H1 (cell line): Measurements from ENCODE around the gene RNF215. TPM values are rescaled to one million over a fixed set of nuclear protein-coding genes. Genes with fewer than 3 reads are reported as not detected.
A peak's percentile ranks its signal among the peaks of the same experiment; 100 is the strongest.

Experiments
- CTCF ChIA-PET: fragments of 300-600 bp; sonication (Branson Sonifier 250); formaldehyde crosslinking; loops from one replicate; lab custom pipeline; 2021; ENCODE audit not compliant: partially characterized antibody; lab: Charles Lee
- POLR2A ChIA-PET: fragments of 300-600 bp; sonication (Branson Sonifier 250); formaldehyde crosslinking; loops from one replicate; lab custom pipeline; 2021; ENCODE audit warnings: inconsistent platforms; ENCODE audit not compliant: partially characterized antibody; lab: Charles Lee
- DNase-seq, 2 experiments: peaks; one replicate each; pipeline versions ENCODE4 v3.0.0 to v3.0.0-alpha.2; 2010 to 2022; ENCODE audit warnings: low spot score in 2 of 2, low read depth in 1 of 2, mixed read lengths in 1 of 2
- FAIRE-seq: peaks from 2 replicates; lab custom pipeline; 2011; peaks lifted over from hg19 to GRCh38; lab: Jason Lieb, UNC
- H2AFZ ChIP-seq: 2 replicates; pipeline ENCODE4 v1.8.1; 2012; ENCODE audit warnings: low read length, inconsistent platforms
- H2AK5ac ChIP-seq: 2 replicates; pipeline ENCODE4 v1.6.1; 2013; ENCODE audit warnings: low read depth, low read length
- H2BK120ac ChIP-seq: replicated peaks from 2 replicates; pipeline ENCODE3; 2013; ENCODE audit warnings: low read depth, low read length, inconsistent platforms
- H2BK12ac ChIP-seq: 2 replicates; pipeline ENCODE4 v1.6.1; 2013; ENCODE audit warnings: low read depth, low read length
- H2BK15ac ChIP-seq: 2 replicates; pipeline ENCODE4 v1.6.1; 2013; ENCODE audit warnings: low read length
- H2BK20ac ChIP-seq: 2 replicates; pipeline ENCODE4 v1.6.1; 2013; ENCODE audit warnings: low read length
- H2BK5ac ChIP-seq: 2 replicates; pipeline ENCODE4 v1.6.1; 2013; ENCODE audit warnings: low read depth, low read length
- H3K14ac ChIP-seq: 2 replicates; pipeline ENCODE4 v1.6.1; 2013; ENCODE audit warnings: inconsistent platforms; ENCODE audit not compliant: insufficient read length
- H3K18ac ChIP-seq: 2 replicates; pipeline ENCODE4 v1.6.1; 2013; ENCODE audit warnings: low read length; ENCODE audit errors: extremely low read depth
- H3K23ac ChIP-seq: 2 replicates; pipeline ENCODE4 v1.6.1; 2013; ENCODE audit warnings: inconsistent platforms; ENCODE audit not compliant: insufficient read length
- H3K23me2 ChIP-seq: 2 replicates; pipeline ENCODE4 v1.6.1; 2013; ENCODE audit warnings: low read depth, low read length
- H3K27ac ChIP-seq: 2 replicates; pipeline ENCODE4 v1.6.1; 2011; ENCODE audit warnings: low read depth, low read length, inconsistent platforms
- H3K27me3 ChIP-seq, 4 experiments: replicated peaks in 1 of 4; 1 replicate in 1 of 4; 2 replicates in 3 of 4; pipeline versions ENCODE4 v1.6.1 to v1.8.1; 2011 to 2013; ENCODE audit warnings: low read length in 3 of 4, mild to moderate bottlenecking in 3 of 4, inconsistent platforms in 2 of 4, mixed read lengths in 2 of 4, moderate library complexity in 1 of 4; ENCODE audit not compliant: control insufficient read depth in 3 of 4, insufficient read depth in 3 of 4; ENCODE audit errors: extremely low read depth in 1 of 4
- H3K36me3 ChIP-seq, 4 experiments: 2 replicates each; pipeline versions ENCODE4 v1.6.1 to v1.8.1; 2011 to 2013; ENCODE audit warnings: mild to moderate bottlenecking in 4 of 4, low read length in 3 of 4, moderate library complexity in 2 of 4, control low read depth in 1 of 4, inconsistent platforms in 1 of 4; ENCODE audit not compliant: insufficient read depth in 4 of 4, control insufficient read depth in 2 of 4
- H3K4ac ChIP-seq: replicated peaks from 2 replicates; pipeline ENCODE3; 2013; ENCODE audit warnings: low read length, low read depth, mixed read lengths, inconsistent platforms; ENCODE audit not compliant: insufficient read length
- H3K4me1 ChIP-seq, 4 experiments: replicated peaks in 1 of 4; 1 replicate in 1 of 4; 2 replicates in 3 of 4; pipeline versions ENCODE4 v1.6.1 to v1.8.1; 2011 to 2013; ENCODE audit warnings: low read length in 3 of 4, inconsistent platforms in 2 of 4, mixed read lengths in 1 of 4; ENCODE audit not compliant: insufficient read depth in 4 of 4, control insufficient read depth in 3 of 4
- H3K4me2 ChIP-seq, 2 experiments: 2 replicates each; pipeline versions ENCODE4 v1.6.1 to v1.8.1; 2011 to 2013; ENCODE audit warnings: low read depth in 2 of 2, low read length in 2 of 2, control low read depth in 1 of 2, inconsistent platforms in 1 of 2, mild to moderate bottlenecking in 1 of 2; ENCODE audit not compliant: insufficient read depth in 1 of 2
- H3K4me3 ChIP-seq, 4 experiments: fragments of 200-600, 300-600 bp in 1 of 4; sonication (generic), shearing (Covaris generic), sonication (Bioruptor Twin) in 1 of 4; 2 replicates each; pipeline versions ENCODE4 v1.5.1 to v1.8.1; 2011 to 2016; ENCODE audit warnings: low read length in 4 of 4, low read depth in 3 of 4, control low read depth in 2 of 4, inconsistent platforms in 2 of 4, mild to moderate bottlenecking in 2 of 4, mixed read lengths in 1 of 4, moderate library complexity in 1 of 4; ENCODE audit not compliant: insufficient read depth in 2 of 4; ENCODE audit errors: extremely low read depth in 1 of 4
- H3K56ac ChIP-seq: replicated peaks from 2 replicates; pipeline ENCODE3; 2013; ENCODE audit warnings: low read depth, mild to moderate bottlenecking, mixed read lengths, low read length, inconsistent platforms; ENCODE audit not compliant: insufficient read length
- H3K79me1 ChIP-seq: 2 replicates; pipeline ENCODE4 v1.6.1; 2013; ENCODE audit warnings: low read depth, low read length, control low read depth
- H3K79me2 ChIP-seq, 2 experiments: 2 replicates each; pipeline versions ENCODE4 v1.6.1 to v1.8.1; 2012 to 2013; ENCODE audit warnings: low read length in 2 of 2, mild to moderate bottlenecking in 2 of 2, inconsistent platforms in 1 of 2; ENCODE audit not compliant: insufficient read depth in 2 of 2, control insufficient read depth in 1 of 2
- H3K9ac ChIP-seq, 4 experiments: replicated peaks in 1 of 4; 1 replicate in 1 of 4; 2 replicates in 3 of 4; pipeline versions ENCODE4 v1.6.1 to v1.8.1; 2011 to 2013; ENCODE audit warnings: low read depth in 3 of 4, low read length in 3 of 4, control low read depth in 2 of 4, mild to moderate bottlenecking in 2 of 4, moderate library complexity in 2 of 4, inconsistent platforms in 1 of 4; ENCODE audit errors: extremely low read depth in 1 of 4
- H3K9me3 ChIP-seq, 2 experiments: 2 replicates each; pipeline versions ENCODE4 v1.6.1 to v1.8.1; 2012 to 2013; ENCODE audit warnings: mild to moderate bottlenecking in 2 of 2, moderate library complexity in 2 of 2, control low read depth in 1 of 2, inconsistent platforms in 1 of 2, low read depth in 1 of 2, low read length in 1 of 2, mixed read lengths in 1 of 2; ENCODE audit not compliant: insufficient read depth in 2 of 2
- H4K20me1 ChIP-seq, 2 experiments: replicated peaks in 1 of 2; 2 replicates each; pipeline versions ENCODE3 to v1.8.1; 2011 to 2013; ENCODE audit warnings: inconsistent platforms in 2 of 2, low read length in 2 of 2, mild to moderate bottlenecking in 1 of 2; ENCODE audit not compliant: insufficient read depth in 2 of 2, control insufficient read depth in 1 of 2
- H4K5ac ChIP-seq: 2 replicates; pipeline ENCODE4 v1.6.1; 2013; ENCODE audit warnings: low read length, low read depth, mixed read lengths, inconsistent platforms; ENCODE audit not compliant: insufficient read length
- H4K8ac ChIP-seq: 2 replicates; pipeline ENCODE4 v1.8.0; 2013; ENCODE audit warnings: mild to moderate bottlenecking, moderate library complexity, low read length, inconsistent platforms; ENCODE audit not compliant: insufficient read depth; ENCODE audit errors: extremely low read depth
- H4K91ac ChIP-seq: replicated peaks from 2 replicates; pipeline ENCODE3; 2013; ENCODE audit warnings: low read length, mixed read lengths, inconsistent platforms; ENCODE audit not compliant: insufficient read length
- CREB1 ChIP-seq: IDR thresholded peaks from 2 replicates; pipeline ENCODE4 v1.6.1; 2012; ENCODE audit warnings: inconsistent platforms
- POLR2AphosphoS5 ChIP-seq: IDR thresholded peaks from 2 replicates; pipeline ENCODE4 v1.6.1; 2011; ENCODE audit warnings: low read depth, low read length
- POU5F1 ChIP-seq: IDR thresholded peaks from 2 replicates; pipeline ENCODE4 v1.6.1; 2011; ENCODE audit warnings: low read depth, mild to moderate bottlenecking, low read length, moderate library complexity
- SUZ12 ChIP-seq: fragments of 200-600 bp; sonication (generic); IDR thresholded peaks from 2 replicates; pipeline ENCODE4 v1.6.1; 2012; ENCODE audit warnings: mild to moderate bottlenecking, inconsistent platforms, low read length, moderate library complexity, mixed read lengths
- ZNF274 ChIP-seq: IDR thresholded peaks from 2 replicates; pipeline ENCODE4 v1.7.0; 2012; ENCODE audit warnings: low read length, borderline replicate concordance; ENCODE audit errors: extremely low read depth
- WGBS, 2 experiments: shearing (Covaris generic) in 1 of 2; methylation state at CpG; one replicate each; pipeline versions ENCODE4 v1.1.6 to v1.1.7; 2013 to 2015; ENCODE audit warnings: low lambda C conversion rate in 2 of 2, mixed read lengths in 2 of 2, inconsistent platforms in 1 of 2, low coverage in 1 of 2, missing lambda C conversion rate in 1 of 2; ENCODE audit not compliant: insufficient replicate concordance in 2 of 2, insufficient coverage in 1 of 2, insufficient read length in 1 of 2; ENCODE audit errors: extremely low coverage in 1 of 2, missing lambda C conversion rate in 1 of 2; 5-methylcytosine and 5-hydroxymethylcytosine counted together
- polyA plus RNA-seq, 7 experiments: library from polyadenylated mRNA; depleted of rRNA in 3 of 7; stranded (reverse) in 5 of 7; unstranded in 2 of 7; fragments of >200 nt in 5 of 7; fragments of 200-250 nt in 2 of 7; gene quantifications; 1 replicate in 5 of 7; 2 replicates in 1 of 7; 4 replicates in 1 of 7; pipeline versions ENCODE4 v1.2.1 to v1.2.3, GENCODE V29; 2011 to 2013; ENCODE audit warnings: missing spikeins in 2 of 7, mixed read lengths in 2 of 7
- total RNA-seq: library from RNA; stranded (reverse); fragmentation: NEBNext Ultra II Directional; extraction: Animal tissue kit (Norgen Biotek cat#: 25700); gene quantifications from 2 replicates; pipeline ENCODE4 v1.2.1, GENCODE V29; 2021

The RNF215 gene
- total and polyA plus RNA-seq, 2 of the 8 experiments (the other 6 are each of a cell fraction or from before 2014, with no cell fraction given): 13.1 to 19.0 TPM

DNA sequence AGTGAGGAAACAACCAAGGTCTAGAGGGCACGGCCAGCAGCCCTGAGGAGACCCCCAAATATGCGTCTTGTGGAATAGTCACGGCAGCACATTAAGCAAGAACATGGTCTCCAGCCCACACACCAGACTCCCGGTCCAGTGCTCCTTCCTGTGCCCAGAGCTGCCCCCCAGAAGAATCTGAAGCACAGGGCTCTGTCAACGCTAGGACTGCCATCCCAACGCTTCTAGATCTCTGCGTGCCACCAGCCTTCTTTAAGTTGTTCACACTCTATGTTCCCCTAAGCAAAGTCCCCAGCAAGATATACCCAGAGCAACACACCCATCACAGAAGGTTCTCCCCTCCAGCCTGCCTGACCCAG is 6.1 kb upstream of the RNF215 start:
- ChIA-PET POLR2A (interaction anchor here (1.2 to 1.3 kb wide), 3 partner anchors 9 to 31 kb away, joined by 3 to 4 read pairs (median 3); no protein-coding TSS in a partner anchor), CTCF (interaction anchor here (1.2 to 12.0 kb wide), 2 partner anchors 9 to 34 kb away, joined by 4 to 164 read pairs; partner anchors contain the start of gene MTFP1)
- H3K23ac ChIP-seq: no peak overlapping the region
- 76% methylated on average over 7 of the region's 7 CpGs; no CpG with 5 or more reads in 1 of the 2 experiments for WGBS, 2 experiments
- no peak overlapping the region for H2BK120ac ChIP-seq
- H3K4ac ChIP-seq: no peak overlapping the region
- H4K20me1 ChIP-seq: peaks cover 0 to 2% of the 10 kb centered on the region in 2 experiments
- no peak overlapping the region for H3K27ac ChIP-seq
- H2BK20ac ChIP-seq: 0 out of 2 replicates have a peak overlapping the region, but pooled peaks have one; percentile 56
- H4K8ac ChIP-seq: peak overlapping the region; percentile 28; the same call in 1 of the 2 replicates
- H3K36me3 ChIP-seq: no peaks in the 10 kb centered on the region
- 0 out of 2 replicates have a peak overlapping the region, but pooled peaks have one; percentile 66 for H2BK5ac ChIP-seq
- H3K4me3 ChIP-seq: no peak overlapping the region
- peak overlapping the region; percentile 10; the same call in 1 of the 2 replicates for H2BK12ac ChIP-seq
- no peak overlapping the region for H2BK15ac ChIP-seq
- H3K4me1 ChIP-seq: peaks cover 2 to 16% (median 8%) of the 10 kb centered on the region in 4 experiments
- TF ChIP-seq POU5F1: no peak
- TF ChIP-seq SUZ12: no peak
- TF ChIP-seq POLR2AphosphoS5: no peak
- no peak for TF ChIP-seq ZNF274
- no peak for TF ChIP-seq CREB1
- H3K9me3 ChIP-seq: peaks cover 9% of the 10 kb centered on the region in 2 experiments
- H3K18ac ChIP-seq: no peak overlapping the region
- peaks cover 8% of the 10 kb centered on the region; the same call in 1 of the 2 replicates for H3K23me2 ChIP-seq
- no peak overlapping the region for H4K5ac ChIP-seq
- H3K4me2 ChIP-seq: no peak overlapping the region
- no peak overlapping the region for H3K14ac ChIP-seq
- no peak overlapping the region for H3K9ac ChIP-seq
- H2AFZ ChIP-seq: no peak overlapping the region
- H2AK5ac ChIP-seq: peak overlapping the region; percentile 28; the same call in 1 of the 2 replicates
- FAIRE-seq (no peak), DNase-seq (no peak)
- H3K79me2 ChIP-seq: no peaks in the 10 kb centered on the region
- no peak overlapping the region for H3K56ac ChIP-seq
- H3K79me1 ChIP-seq: no peaks in the 10 kb centered on the region
- peaks cover 2 to 9% (median 6%) of the 10 kb centered on the region in 4 experiments; a peak in 6 of 7 replicates for H3K27me3 ChIP-seq
- H4K91ac ChIP-seq: no peak overlapping the region
